Keratinocyte (primary cell): ENCODE results near the gene CA4. TPM values are rescaled to one million over a fixed set of nuclear protein-coding genes. Genes with fewer than 3 reads are reported as not detected.

Source experiments
- DNase-seq: peaks from one replicate; pipeline ENCODE4 v3.0.0-alpha.2; 2011; ENCODE audit warnings: low read depth, missing footprints, low spot score
- FAIRE-seq: peaks from 2 replicates; lab custom pipeline; 2011; peaks lifted over from hg19 to GRCh38; lab: Jason Lieb, UNC
- H2AFZ ChIP-seq: 2 replicates; pipeline ENCODE4 v1.6.0; 2012; ENCODE audit warnings: low read length, control low read depth, inconsistent platforms; ENCODE audit not compliant: control insufficient read depth
- H3K27ac ChIP-seq: 2 replicates; pipeline ENCODE4 v1.5.1; 2011; ENCODE audit warnings: low read length; ENCODE audit not compliant: control insufficient read depth, insufficient read depth
- H3K27me3 ChIP-seq: 3 replicates; pipeline ENCODE4 v1.6.0; 2011; ENCODE audit warnings: low read length; ENCODE audit not compliant: control insufficient read depth, insufficient read depth; ENCODE audit errors: extremely low read depth
- H3K36me3 ChIP-seq, 2 experiments: 2 replicates in 1 of 2; 3 replicates in 1 of 2; pipeline ENCODE4 v1.5.1; 2011; ENCODE audit warnings: low read length in 2 of 2, mild to moderate bottlenecking in 1 of 2; ENCODE audit not compliant: control insufficient read depth in 2 of 2, insufficient read depth in 2 of 2; ENCODE audit errors: extremely low read depth in 1 of 2
- H3K4me1 ChIP-seq: 3 replicates; pipeline ENCODE4 v1.5.1; 2011; ENCODE audit warnings: low read length; ENCODE audit not compliant: control insufficient read depth, insufficient read depth; ENCODE audit errors: extremely low read depth
- H3K4me2 ChIP-seq: 3 replicates; pipeline ENCODE4 v1.6.0; 2011; ENCODE audit warnings: low read depth, low read length; ENCODE audit not compliant: control insufficient read depth, insufficient read depth; ENCODE audit errors: extremely low read depth
- H3K4me3 ChIP-seq, 3 experiments: fragments of 200-600 bp in 1 of 3; sonication (generic) in 1 of 3; 2 replicates in 2 of 3; 3 replicates in 1 of 3; pipeline ENCODE4 v1.5.1; 2011 to 2016; ENCODE audit warnings: low read length in 3 of 3, mild to moderate bottlenecking in 3 of 3, control low read depth in 2 of 3, inconsistent platforms in 1 of 3, low read depth in 1 of 3, mixed read lengths in 1 of 3, mixed run types in 1 of 3, moderate library complexity in 1 of 3; ENCODE audit not compliant: control insufficient read depth in 2 of 3, insufficient read depth in 2 of 3; ENCODE audit errors: extremely low read depth in 1 of 3
- H3K79me2 ChIP-seq: 2 replicates; pipeline ENCODE4 v1.6.0; 2012; ENCODE audit warnings: low read length; ENCODE audit not compliant: control insufficient read depth, insufficient read depth
- H3K9ac ChIP-seq: 3 replicates; pipeline ENCODE4 v1.6.0; 2011; ENCODE audit warnings: low read length; ENCODE audit not compliant: control insufficient read depth, insufficient read depth; ENCODE audit errors: extremely low read depth
- H3K9me1 ChIP-seq: 3 replicates; pipeline ENCODE4 v1.6.0; 2011; ENCODE audit warnings: low read length; ENCODE audit not compliant: control insufficient read depth, insufficient read depth; ENCODE audit errors: extremely low read depth
- H3K9me3 ChIP-seq: 2 replicates; pipeline ENCODE4 v1.5.1; 2012; ENCODE audit warnings: low read depth, low read length; ENCODE audit not compliant: control insufficient read depth
- H4K20me1 ChIP-seq: 3 replicates; pipeline ENCODE4 v1.6.0; 2011; ENCODE audit warnings: low read length; ENCODE audit not compliant: control insufficient read depth, insufficient read depth; ENCODE audit errors: extremely low read depth
- CTCF ChIP-seq, 3 experiments: IDR thresholded peaks in 1 of 3; conservative IDR thresholded peaks in 1 of 3; optimal IDR thresholded peaks in 1 of 3; 2 replicates in 2 of 3; 3 replicates in 1 of 3; pipeline versions ENCODE3 to v1.5.1; 2011; ENCODE audit warnings: low read length in 3 of 3, mild to moderate bottlenecking in 3 of 3, moderate library complexity in 2 of 3, control low read depth in 1 of 3, inconsistent platforms in 1 of 3; ENCODE audit not compliant: insufficient read depth in 2 of 3; ENCODE audit errors: extremely low read depth in 1 of 3
- EZH2 ChIP-seq: IDR thresholded peaks from one replicate; pipeline ENCODE4 v1.6.1; 2012; ENCODE audit warnings: inconsistent platforms, mild to moderate bottlenecking, low read length, moderate library complexity
- dilution Hi-C: fragments of 300-500 bp; cut with MboI; formaldehyde crosslinking; loops from one replicate; pipeline ENCODE4 v1.7.0; 2020; ENCODE audit warnings: low sequenced_read_pairs; ENCODE audit not compliant: extremely low pct_ligation_motif_present
- polyA plus RNA-seq, 5 experiments: library from polyadenylated mRNA; depleted of rRNA in 3 of 5; stranded (reverse) in 3 of 5; stranded (forward) in 1 of 5; unstranded in 1 of 5; fragments of >200 nt; gene quantifications; 1 replicate in 1 of 5; 2 replicates in 3 of 5; 3 replicates in 1 of 5; pipeline versions ENCODE4 v1.2.1 to v1.2.3, GENCODE V29; 2011 to 2012; ENCODE audit warnings: missing spikeins in 2 of 5, low read depth in 1 of 5, low replicate concordance in 1 of 5

Gene CA4
- polyA plus RNA-seq, 1 donor (not counting 4 experiments of a cell fraction or from before 2014, with no cell fraction given), result not detected

DNA sequence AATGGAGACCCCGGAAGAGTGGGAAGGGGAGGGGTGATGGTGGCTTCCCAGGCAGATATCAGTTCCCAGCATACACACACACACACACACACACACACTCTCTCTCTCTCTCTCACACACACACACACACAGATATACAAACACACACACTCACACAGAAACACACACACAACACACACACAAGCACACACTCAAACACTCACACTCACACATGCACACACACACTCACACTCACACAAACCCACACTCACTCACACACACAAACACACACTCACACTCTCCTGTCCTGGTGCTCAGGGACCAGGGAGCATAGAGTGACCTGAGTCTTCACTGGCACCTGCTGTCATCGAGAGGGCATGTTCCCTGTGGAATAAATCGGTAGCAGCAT, 5.6 kb downstream of the CA4 start:
- Histone ChIP-seq H2AFZ (no peak overlapping the region), H3K27ac (no peak overlapping the region), H4K20me1 (no peaks in the 10 kb centered on the region), H3K9me1 (no peaks in the 10 kb centered on the region), H3K27me3 (peaks cover 54% of the 10 kb centered on the region), H3K4me1 (peaks cover 4% of the 10 kb centered on the region), H3K36me3 (no peaks in the 10 kb centered on the region), H3K4me2 (no peak overlapping the region), H3K9ac (no peak overlapping the region), H3K79me2 (no peaks in the 10 kb centered on the region), H3K9me3 (no peaks in the 10 kb centered on the region), H3K4me3 (no peak overlapping the region)
- no peak for DNase-seq
- FAIRE-seq, result no peak
- TF ChIP-seq CTCF (optimal IDR thresholded peaks at IDR 0.05 in 1 of 3, IDR thresholded peaks at IDR 0.05 in 1 of 3, conservative IDR thresholded peaks at IDR 0.05 in 1 of 3; ENCODE audit: extremely low read depth in 1 of 3, insufficient read depth in 2 of 3, low read length in 3 of 3), result no peak
- TF ChIP-seq EZH2, result no peak
- dilution Hi-C loops, result no loop called here

- no peak overlapping the region for H3K27ac ChIP-seq
- H3K4me2 ChIP-seq, result no peak overlapping the region
- dilution Hi-C loops, result no loop called here
- TF ChIP-seq EZH2 (no peak), CTCF (optimal IDR thresholded peaks at IDR 0.05 in 1 of 3, IDR thresholded peaks at IDR 0.05 in 1 of 3, conservative IDR thresholded peaks at IDR 0.05 in 1 of 3; ENCODE audit: extremely low read depth in 1 of 3, insufficient read depth in 2 of 3, low read length in 3 of 3) (no peak)
- no peaks in the 10 kb centered on the region for H3K9me1 ChIP-seq
- DNase-seq (no peak), FAIRE-seq (no peak)
- no peaks in the 10 kb centered on the region for H3K9me3 ChIP-seq
- H3K9ac ChIP-seq, result no peak overlapping the region
- no peaks in the 10 kb centered on the region for H3K36me3 ChIP-seq
- H3K27me3 ChIP-seq, result peaks cover 51% of the 10 kb centered on the region
- peaks cover 4% of the 10 kb centered on the region for H3K4me1 ChIP-seq
- no peak overlapping the region for H2AFZ ChIP-seq
- H3K4me3 ChIP-seq, result no peak overlapping the region
- no peaks in the 10 kb centered on the region for H4K20me1 ChIP-seq
- H3K79me2 ChIP-seq, result no peaks in the 10 kb centered on the region
These were observed 6.0 kb downstream of the CA4 start for GRCh38 chr17:60155815-60156214.
